Heart right ventricle (tissue), 16 donors: Measurements from ENCODE around the gene MARVELD2. TPM values are rescaled to one million over a fixed set of nuclear protein-coding genes. Genes with fewer than 3 reads are reported as not detected.

ENCODE experiments used
- ATAC-seq, 8 donors: fragments of 200-7000 bp; cut with Tn5 transposase; one replicate each; pipeline ENCODE4 v1.9.1; 2020; ENCODE audit warnings: mild to moderate bottlenecking in 8 of 8, moderate library complexity in 8 of 8, moderate number of reproducible peaks in 1 of 8
- DNase-seq, 2 donors: peaks; one replicate each; pipeline ENCODE4 v3.0.0-alpha.2; 2020
- H3K27ac ChIP-seq, 10 donors: fragments of 200-600 bp; sonication (generic) in 2 of 10; one replicate each; pipeline versions ENCODE4 v1.5.0 to v1.8.0; 2020 to 2022; ENCODE audit warnings: mild to moderate bottlenecking in 3 of 10
- H3K27me3 ChIP-seq, 7 donors: fragments of 200-600 bp; one replicate each; pipeline ENCODE4 v1.8.0; 2021 to 2022; ENCODE audit warnings: mild to moderate bottlenecking in 2 of 7
- H3K36me3 ChIP-seq, 9 donors: fragments of 200-600 bp; sonication (generic) in 1 of 9; one replicate each; pipeline versions ENCODE4 v1.5.0 to v1.8.0; 2020 to 2022; ENCODE audit warnings: mild to moderate bottlenecking in 2 of 9
- H3K4me1 ChIP-seq, 9 donors: fragments of 200-600 bp; sonication (generic) in 1 of 9; one replicate each; pipeline versions ENCODE4 v1.5.0 to v1.8.0; 2020 to 2022; ENCODE audit warnings: mild to moderate bottlenecking in 4 of 9
- H3K4me3 ChIP-seq, 10 donors: fragments of 200-600 bp; sonication (generic) in 2 of 10; one replicate each; pipeline versions ENCODE4 v1.5.0 to v1.8.0; 2020 to 2022; ENCODE audit warnings: mild to moderate bottlenecking in 7 of 10, moderate library complexity in 2 of 10
- H3K9me3 ChIP-seq, 11 donors: fragments of 200-600 bp in 10 of 11; sonication (generic) in 2 of 11; one replicate each; pipeline versions ENCODE4 v1.5.0 to v1.8.0; 2013 to 2022; ENCODE audit warnings: mild to moderate bottlenecking in 2 of 11, control low read depth in 1 of 11, moderate library complexity in 1 of 11
- CTCF ChIP-seq, 9 donors: fragments of 200-600 bp; sonication (generic) in 2 of 9; IDR thresholded peaks; one replicate each; pipeline versions ENCODE4 v1.5.0 to v1.8.0; 2021 to 2022; ENCODE audit warnings: antibody characterized with exemption in 9 of 9, mild to moderate bottlenecking in 5 of 9, moderate library complexity in 1 of 9
- WGBS, 2 donors: extraction: QIAGEN DNeasy Blood & Tissue Kit; methylation state at CpG; one replicate each; pipeline ENCODE4 v1.1.7; 2013; ENCODE audit warnings: inconsistent platforms in 1 of 2; 5-methylcytosine and 5-hydroxymethylcytosine counted together
- intact Hi-C, 10 donors: fragments of 100-400 bp; cut with DNase I; formaldehyde crosslinking; loops; one replicate each; pipeline versions ENCODE4 v1.11.1 to v1.14.2; 2022
- polyA plus RNA-seq, 2 donors: library from polyadenylated mRNA; stranded (reverse); fragments of 200-250 nt; gene quantifications; one replicate each; pipeline ENCODE4 v1.2.3, GENCODE V29; 2013
- total RNA-seq, 10 donors: library from RNA; stranded (reverse); fragmentation: NEBNext Ultra II Directional in 3 of 10; extraction: Animal tissue kit (Norgen Biotek cat#: 25700) in 3 of 10; gene quantifications; one replicate each; pipeline versions ENCODE4 v1.2.1 to v1.2.4, GENCODE V29; 2021 to 2023
- donor health status: Arrhythmogenic right ventricular cardiomyopathy.
- donor health status: ischemic (EF 13 %, LVEDD 7.1; RV severe dilation, severe dysfunction).
- donor health status: healthy with polysubstance abuse.
- donor health status: DM: no; HTN: yes; CAD: no.
- donor health status: DM: no; HTN: no; CAD: no.
- donor health status: ischemic (EF 25% LVEDD 6.9; RV normal size, moderate dysfunction).
- donor health status: ischemic (EF 25% LVEDD 5.7; RV mildly dilated, moderate dysfunction).
- donor health status: healthy.
- donor health status: DM: yes; HTN: yes; CAD: no.
- donor health status: Ischemic cardiomyopathy.
- donor health status: ischemic (EF 35%, LVEDD 5.7; RV mildly dilated, moderate dysfunction).
- donor health status: nonischemic (EF 11% LVEDD 7.7; RV severe dilation, severe dysfunction).
- donor health status: DM: yes; HTN: yes; CAD: no.
- donor health status: PGD.
- donor health status: ischemic (EF 29% LVEDD 5.4; RV normal size, mild dysfunction).
- donor health status: nonischemic (EF 23%, LVEDD 6.1; RV moderate dilation, normal function).

Gene MARVELD2
- total and polyA plus RNA-seq, 12 donors: 0.22 to 2.1 (median 1.2) TPM

GRCh38 chr5:69378376-69378775, 36.5 kb upstream of the MARVELD2 start:
- Histone ChIP-seq H3K36me3 (peaks cover 0 to 95% (median 45%) of the 10 kb centered on the region in 9 donors), H3K27ac (no peak overlapping the region), H3K27me3 (no peaks in the 10 kb centered on the region), H3K9me3 (no peaks in the 10 kb centered on the region), H3K4me3 (no peak overlapping the region), H3K4me1 (no peaks in the 10 kb centered on the region)
- DNase-seq (no peak), ATAC-seq (no peak)
- intact Hi-C loops: no loop called here
- TF ChIP-seq CTCF (IDR thresholded peaks at IDR 0.05): no peak

DNA sequence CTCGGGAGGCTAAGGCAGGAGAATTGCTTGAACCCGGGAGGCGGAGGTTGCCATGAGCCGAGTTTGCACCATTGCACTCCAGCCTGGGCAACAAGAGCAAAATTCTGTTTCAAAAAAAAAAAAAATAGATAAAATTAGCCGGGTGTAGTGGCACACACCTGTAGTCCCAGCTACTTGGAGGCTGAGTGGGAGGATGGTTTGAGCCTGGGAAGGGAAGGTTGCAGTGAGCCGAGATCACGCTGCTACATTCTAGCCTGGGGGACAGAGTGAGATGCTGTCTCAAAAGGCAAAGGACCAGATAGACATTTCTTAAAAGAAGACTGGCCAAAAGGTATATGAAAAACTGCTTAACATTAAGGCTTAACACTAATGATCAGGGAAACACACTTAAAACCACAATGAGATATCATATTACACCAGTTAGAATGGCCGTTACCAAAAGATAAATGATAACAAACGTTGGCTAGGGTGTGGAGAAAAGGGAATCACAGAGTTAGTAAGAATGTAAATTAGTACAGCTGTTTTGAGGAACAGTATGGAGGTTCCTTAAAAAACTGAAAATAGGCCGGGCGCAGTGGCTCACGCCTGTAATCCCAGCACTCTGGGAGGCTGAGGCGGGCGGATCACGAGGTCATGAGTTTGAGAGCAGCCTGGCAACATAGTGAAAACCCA, 10.1 kb upstream of the MARVELD2 start:
- no peaks in the 10 kb centered on the region for H3K27me3 ChIP-seq
- H3K4me3 ChIP-seq: no peak overlapping the region
- no peak for TF ChIP-seq CTCF (IDR thresholded peaks at IDR 0.05)
- ATAC-seq (no peak), DNase-seq (no peak)
- peaks cover 0 to 100% (median 30%) of the 10 kb centered on the region in 9 donors for H3K36me3 ChIP-seq
- no peak overlapping the region for H3K27ac ChIP-seq
- H3K4me1 ChIP-seq: no peaks in the 10 kb centered on the region
- 88 to 93% methylated on average over 15 of the region's 15 CpGs for WGBS, 2 donors
- H3K9me3 ChIP-seq: peaks cover 0 to 9% (median 0%) of the 10 kb centered on the region in 11 donors
- intact Hi-C loops: no loop called here

DNA sequence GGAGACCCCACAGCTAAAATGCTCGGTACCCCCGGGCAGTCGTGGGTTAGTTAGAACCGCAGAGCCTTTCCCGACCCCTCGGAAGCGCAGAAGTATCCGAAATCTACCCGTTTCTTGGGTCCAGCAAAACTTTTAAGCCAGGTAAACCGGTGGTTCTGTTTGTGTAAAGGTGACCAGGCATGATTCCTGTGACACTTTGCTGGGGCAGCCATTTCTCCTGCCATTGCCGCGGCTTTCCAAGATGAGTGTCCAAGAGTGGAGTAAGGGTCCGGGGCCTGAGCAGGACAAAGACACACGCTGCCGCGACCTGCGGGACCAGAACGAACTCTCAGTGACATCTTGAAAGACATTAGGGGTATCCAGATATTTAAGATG, 655 bp downstream of the MARVELD2 start:
- H3K36me3 ChIP-seq: peaks cover 0 to 43% (median 8%) of the 10 kb centered on the region in 9 donors
- H3K4me3 ChIP-seq: peak overlapping the region in 9 of 10 donors; percentile 39 to 69 (median 61)
- peak in 1 of 8 donors; percentile 10 for ATAC-seq
- intact Hi-C loops: no loop called here
- H3K4me1 ChIP-seq: peaks cover 0 to 11% (median 0%) of the 10 kb centered on the region in 9 donors
- peaks cover 0 to 12% (median 0%) of the 10 kb centered on the region in 7 donors for H3K27me3 ChIP-seq
- no peak overlapping the region for H3K27ac ChIP-seq
- no peaks in the 10 kb centered on the region for H3K9me3 ChIP-seq
- WGBS, 2 donors: 52 to 64% methylated on average over 18 of the region's 18 CpGs
- TF ChIP-seq CTCF (IDR thresholded peaks at IDR 0.05): no peak
- no peak for DNase-seq

GRCh38 chr5:69416180-69416579, 1.3 kb downstream of the MARVELD2 start:
- WGBS, 2 donors: 93 to 95% methylated on average over 6 of the region's 6 CpGs
- peaks cover 0 to 11% (median 0%) of the 10 kb centered on the region in 9 donors for H3K4me1 ChIP-seq
- intact Hi-C loops: no loop called here

More at GRCh38 chr5:69416180-69416579, 1.3 kb downstream of the MARVELD2 start:
- H3K9me3 ChIP-seq: no peaks in the 10 kb centered on the region
- H3K36me3 ChIP-seq: peaks cover 0 to 37% (median 8%) of the 10 kb centered on the region in 9 donors
- peaks cover 0 to 12% (median 0%) of the 10 kb centered on the region in 7 donors for H3K27me3 ChIP-seq
- ATAC-seq: no peak
- H3K27ac ChIP-seq: no peak overlapping the region
- no peak for DNase-seq
- no peak overlapping the region for H3K4me3 ChIP-seq
- TF ChIP-seq CTCF (IDR thresholded peaks at IDR 0.05): no peak
